ENCODE results near the gene GRHL1. TPM values are rescaled to one million over a fixed set of nuclear protein-coding genes. Genes with fewer than 3 reads are reported as not detected.

The GRHL1 gene
- total RNA-seq, 1 experiment from 2014 or later, result 2.5 TPM

- no peaks in the 10 kb centered on the region for H3K36me3 Mint-ChIP-seq (ENCODE audit: insufficient read depth in 1 of 3, low read depth in 3 of 3)
- H3K4me1 Mint-ChIP-seq, result peaks cover 0 to 4% of the 10 kb centered on the region in 2 experiments; a peak in 1 of 4 replicates
- H3K4ac ChIP-seq (ENCODE audit: low read depth, low read length), result no peak overlapping the region
- H4K8ac ChIP-seq (replicated peaks; ENCODE audit: insufficient read length, low read depth, low read length), result no peak overlapping the region
- no peak overlapping the region for H3K4me3 Mint-ChIP-seq
- H3K27me3 Mint-ChIP-seq (ENCODE audit: low read depth), result no peaks in the 10 kb centered on the region; the same call in 1 of the 2 replicates
- no peak overlapping the region for H2BK5ac ChIP-seq (ENCODE audit: insufficient read length, low read length)
- H2AK5ac ChIP-seq (ENCODE audit: insufficient read length, low read length), result no peak overlapping the region
- H3K27ac Mint-ChIP-seq, result peak overlapping the region in 1 of 3 experiments; percentile 8; a peak in 1 of 7 replicates
- no peak overlapping the region for H2BK15ac ChIP-seq (ENCODE audit: low read depth, low read length)
- no peak overlapping the region for H4K5ac ChIP-seq (ENCODE audit: insufficient read length, low read depth, low read length)
- H3K56ac ChIP-seq (ENCODE audit: insufficient read length, low read depth, low read length), result no peak overlapping the region
- no peak overlapping the region for H3K18ac ChIP-seq (ENCODE audit: insufficient read length, low read depth, low read length)
- H3K27ac ChIP-seq (ENCODE audit: insufficient read length, low read depth, low read length), result no peak overlapping the region
- H3K79me2 ChIP-seq (ENCODE audit: insufficient read depth, low read length), result no peaks in the 10 kb centered on the region
- no peak overlapping the region; the same call in 1 of the 2 replicates for H3K14ac ChIP-seq (ENCODE audit: insufficient read depth, low read length)
- no peaks in the 10 kb centered on the region for H4K20me1 ChIP-seq (ENCODE audit: control insufficient read depth, insufficient read depth, insufficient read length)
- no peak overlapping the region for H2AFZ ChIP-seq (ENCODE audit: low read length)
- no peak overlapping the region for H2BK12ac ChIP-seq (ENCODE audit: insufficient read length, low read depth, low read length)
- H3K23me2 ChIP-seq (ENCODE audit: insufficient read length, low read depth, low read length, poor library complexity, severe bottlenecking), result no peaks in the 10 kb centered on the region
- DNase-seq, result no peak
- H3K9me3 ChIP-seq (ENCODE audit: control insufficient read depth, low read depth, low read length), result no peaks in the 10 kb centered on the region
- no peak overlapping the region for H4K91ac ChIP-seq (ENCODE audit: insufficient read length, low read depth, low read length)
- H2BK20ac ChIP-seq (ENCODE audit: low read depth, low read length, poor library complexity, severe bottlenecking), result no peak overlapping the region
- no peak overlapping the region for H3K9ac ChIP-seq (ENCODE audit: extremely low read depth, insufficient read length, low read length)
- TF ChIP-seq CTCF (conservative IDR thresholded peaks at IDR 0.05), result no peak
- H3T11ph ChIP-seq (ENCODE audit: low read length), result no peak overlapping the region
- WGBS (ENCODE audit: extremely low coverage, insufficient read length, low lambda C conversion rate), result no CpG with 5 or more reads among the region's 22 CpGs
- no peak overlapping the region for H3K23ac ChIP-seq (ENCODE audit: insufficient read length, low read depth, low read length)
- no peaks in the 10 kb centered on the region for H3K79me1 ChIP-seq (ENCODE audit: insufficient read depth, low read depth, low read length, poor library complexity, severe bottlenecking)
- no peaks in the 10 kb centered on the region for H3K9me3 Mint-ChIP-seq
- no peak overlapping the region for H3K4me2 ChIP-seq (ENCODE audit: insufficient read depth, insufficient read length, low read length)
- no peaks in the 10 kb centered on the region for H3K27me3 ChIP-seq (ENCODE audit: insufficient read depth, low read length)
- H2BK120ac ChIP-seq (ENCODE audit: low read depth, low read length, poor library complexity, severe bottlenecking), result no peak overlapping the region
- H3K4me1 ChIP-seq (ENCODE audit: insufficient read depth, low read length), result no peaks in the 10 kb centered on the region
These were observed 56.7 kb downstream of the GRHL1 start for GRCh38 chr2:10007921-10008808.
